HUES48 (cell line): ENCODE measurements around the gene INTS1.
"Not testable (repeated sequence)": the region's sequence is repeated elsewhere in the genome, so short reads cannot be mapped to it uniquely, and the experiment has no call there.

Source experiments
- H3K27ac ChIP-seq: one replicate; pipeline ENCODE4 v1.7.0; 2013; ENCODE audit warnings: low read depth, low read length, inconsistent platforms
- H3K27me3 ChIP-seq: 2 replicates; pipeline ENCODE4 v1.6.1; 2013; ENCODE audit warnings: mild to moderate bottlenecking, low read length; ENCODE audit not compliant: control insufficient read depth, insufficient read depth
- H3K36me3 ChIP-seq: 2 replicates; pipeline ENCODE4 v1.6.1; 2013; ENCODE audit warnings: low read length; ENCODE audit not compliant: control insufficient read depth, insufficient read depth
- H3K4me1 ChIP-seq: 2 replicates; pipeline ENCODE4 v1.6.1; 2013; ENCODE audit warnings: mild to moderate bottlenecking, low read length; ENCODE audit not compliant: control insufficient read depth, insufficient read depth
- H3K4me3 ChIP-seq: 2 replicates; pipeline ENCODE4 v1.5.1; 2013; ENCODE audit warnings: mild to moderate bottlenecking, low read depth, low read length
- H3K9ac ChIP-seq: 2 replicates; pipeline ENCODE4 v1.6.1; 2013; ENCODE audit warnings: mild to moderate bottlenecking, low read depth, low read length, moderate library complexity
- H3K9me3 ChIP-seq: 2 replicates; pipeline ENCODE4 v1.6.1; 2013; ENCODE audit warnings: low read length; ENCODE audit not compliant: control insufficient read depth, insufficient read depth

Gene INTS1

GRCh38 chr7:1449501-1449900 is 54.7 kb downstream of the INTS1 start:
- Histone ChIP-seq H3K9ac (no peak overlapping the region), H3K4me3 (no peak overlapping the region), H3K27ac (no peak overlapping the region), H3K9me3 (no peaks in the 10 kb centered on the region), H3K27me3 (no peaks in the 10 kb centered on the region), H3K36me3 (no peaks in the 10 kb centered on the region), H3K4me1 (no peaks in the 10 kb centered on the region)

- no peak overlapping the region for H3K4me3 ChIP-seq
- H3K9me3 ChIP-seq: no peaks in the 10 kb centered on the region
- no peak overlapping the region for H3K9ac ChIP-seq
- no peaks in the 10 kb centered on the region for H3K4me1 ChIP-seq
- H3K27ac ChIP-seq: no peak overlapping the region
- no peaks in the 10 kb centered on the region for H3K36me3 ChIP-seq
- H3K27me3 ChIP-seq: no peaks in the 10 kb centered on the region
Measured at GRCh38 chr7:1448958-1449357, 55.2 kb downstream of the INTS1 start.

GRCh38 chr7:1447551-1448244 is 56.5 kb downstream of the INTS1 start:
- H3K4me3 ChIP-seq: no peak overlapping the region
- H3K27ac ChIP-seq: no peak overlapping the region

GRCh38 chr7:1447112-1447511 is 57.1 kb downstream of the INTS1 start:
- H3K9me3 ChIP-seq: no peaks in the 10 kb centered on the region
- no peak overlapping the region for H3K9ac ChIP-seq
- no peaks in the 10 kb centered on the region for H3K27me3 ChIP-seq
- H3K4me3 ChIP-seq: no peak overlapping the region
- no peaks in the 10 kb centered on the region for H3K4me1 ChIP-seq
- no peak overlapping the region for H3K27ac ChIP-seq
- H3K36me3 ChIP-seq: no peaks in the 10 kb centered on the region

More at GRCh38 chr7:1447551-1448244, 56.5 kb downstream of the INTS1 start:
- H3K9me3 ChIP-seq: no peaks in the 10 kb centered on the region
- H3K4me1 ChIP-seq: no peaks in the 10 kb centered on the region
- H3K9ac ChIP-seq: no peak overlapping the region
- no peaks in the 10 kb centered on the region for H3K36me3 ChIP-seq
- no peaks in the 10 kb centered on the region for H3K27me3 ChIP-seq

GRCh38 chr7:1446620-1447032 is 57.6 kb downstream of the INTS1 start:
- H3K27ac ChIP-seq: no peak overlapping the region
- H3K36me3 ChIP-seq: no peaks in the 10 kb centered on the region
- no peak overlapping the region for H3K9ac ChIP-seq
- no peaks in the 10 kb centered on the region for H3K9me3 ChIP-seq
- H3K4me1 ChIP-seq: no peaks in the 10 kb centered on the region
- H3K27me3 ChIP-seq: no peaks in the 10 kb centered on the region
- no peak overlapping the region for H3K4me3 ChIP-seq

- H3K4me1 ChIP-seq, H3K4me3 ChIP-seq, H3K9ac ChIP-seq, H3K9me3 ChIP-seq, H3K36me3 ChIP-seq, H3K27ac ChIP-seq, H3K27me3 ChIP-seq: not testable (repeated sequence)
Measured at GRCh38 chr7:1446026-1446425, 58.2 kb downstream of the INTS1 start.

GRCh38 chr7:1445341-1445740 is 58.8 kb downstream of the INTS1 start:
- Histone ChIP-seq H3K4me1 (no peaks in the 10 kb centered on the region), H3K4me3 (no peak overlapping the region), H3K9me3 (no peaks in the 10 kb centered on the region), H3K36me3 (no peaks in the 10 kb centered on the region), H3K9ac (no peak overlapping the region), H3K27ac (no peak overlapping the region), H3K27me3 (no peaks in the 10 kb centered on the region)

- Histone ChIP-seq H3K4me3 (no peak overlapping the region), H3K27ac (no peak overlapping the region), H3K36me3 (no peaks in the 10 kb centered on the region), H3K27me3 (no peaks in the 10 kb centered on the region), H3K4me1 (no peaks in the 10 kb centered on the region), H3K9ac (no peak overlapping the region), H3K9me3 (no peaks in the 10 kb centered on the region)
Measured at GRCh38 chr7:1444925-1445322, 59.3 kb downstream of the INTS1 start.

- H3K27me3 ChIP-seq: no peaks in the 10 kb centered on the region
- H3K9ac ChIP-seq: no peak overlapping the region
- H3K9me3 ChIP-seq: no peaks in the 10 kb centered on the region
- H3K27ac ChIP-seq: no peak overlapping the region
- H3K4me3 ChIP-seq: no peak overlapping the region
- H3K36me3 ChIP-seq: no peaks in the 10 kb centered on the region
- no peaks in the 10 kb centered on the region for H3K4me1 ChIP-seq
Measured at GRCh38 chr7:1444214-1444924, 59.8 kb downstream of the INTS1 start.

GRCh38 chr7:1443587-1444200 is 60.5 kb downstream of the INTS1 start:
- H3K4me1 ChIP-seq: not testable (repeated sequence)

More at GRCh38 chr7:1443587-1444200, 60.5 kb downstream of the INTS1 start:
- not testable (repeated sequence) for H3K4me3 ChIP-seq, H3K36me3 ChIP-seq, H3K27me3 ChIP-seq, H3K9ac ChIP-seq, H3K9me3 ChIP-seq, H3K27ac ChIP-seq
